Duodenal mucosa (tissue), 2 donors: ENCODE data around the gene CD70.
"Not testable (repeated sequence)": the region's sequence is repeated elsewhere in the genome, so short reads cannot be mapped to it uniquely, and the experiment has no call there.

Source experiments
- H3K27ac ChIP-seq: one replicate; pipeline ENCODE4 v1.7.0; 2013; ENCODE audit warnings: low read depth, low read length
- H3K27me3 ChIP-seq, 2 donors: one replicate each; pipeline ENCODE4 v1.7.0; 2013; ENCODE audit warnings: low read length in 2 of 2, control low read depth in 1 of 2; ENCODE audit not compliant: insufficient read depth in 2 of 2, control insufficient read depth in 1 of 2
- H3K36me3 ChIP-seq, 2 donors: one replicate each; pipeline ENCODE4 v1.7.0; 2013; ENCODE audit warnings: low read length in 2 of 2, control low read depth in 1 of 2; ENCODE audit not compliant: insufficient read depth in 2 of 2, control insufficient read depth in 1 of 2
- H3K4me1 ChIP-seq, 2 donors: one replicate each; pipeline ENCODE4 v1.7.0; 2013; ENCODE audit warnings: low read length in 2 of 2, control low read depth in 1 of 2; ENCODE audit not compliant: insufficient read depth in 2 of 2, control insufficient read depth in 1 of 2
- H3K4me3 ChIP-seq, 2 donors: one replicate each; pipeline ENCODE4 v1.7.0; 2013; ENCODE audit warnings: low read length in 2 of 2, low read depth in 1 of 2
- H3K9ac ChIP-seq, 2 donors: one replicate each; pipeline ENCODE4 v1.7.0; 2013; ENCODE audit warnings: low read length in 2 of 2, low read depth in 1 of 2
- H3K9me3 ChIP-seq, 2 donors: one replicate each; pipeline ENCODE4 v1.7.0; 2013; ENCODE audit warnings: low read length in 2 of 2, control low read depth in 1 of 2; ENCODE audit not compliant: control insufficient read depth in 1 of 2

The CD70 gene

GRCh38 chr19:6572217-6572616, 18.7 kb downstream of the CD70 start:
- Histone ChIP-seq H3K4me3 (no peak overlapping the region), H3K9me3 (peaks cover 4% of the 10 kb centered on the region in 2 donors), H3K27me3 (peaks cover 0 to 4% of the 10 kb centered on the region in 2 donors), H3K9ac (no peak overlapping the region), H3K36me3 (no peaks in the 10 kb centered on the region), H3K27ac (no peak overlapping the region), H3K4me1 (peaks cover 2 to 3% of the 10 kb centered on the region in 2 donors)

GRCh38 chr19:6571167-6571566, 19.8 kb downstream of the CD70 start:
- Histone ChIP-seq H3K9ac (no peak overlapping the region), H3K9me3 (peaks cover 4% of the 10 kb centered on the region in 2 donors), H3K36me3 (no peaks in the 10 kb centered on the region), H3K4me3 (no peak overlapping the region), H3K4me1 (no peaks in the 10 kb centered on the region), H3K27ac (no peak overlapping the region), H3K27me3 (peaks cover 0 to 4% of the 10 kb centered on the region in 2 donors)

DNA sequence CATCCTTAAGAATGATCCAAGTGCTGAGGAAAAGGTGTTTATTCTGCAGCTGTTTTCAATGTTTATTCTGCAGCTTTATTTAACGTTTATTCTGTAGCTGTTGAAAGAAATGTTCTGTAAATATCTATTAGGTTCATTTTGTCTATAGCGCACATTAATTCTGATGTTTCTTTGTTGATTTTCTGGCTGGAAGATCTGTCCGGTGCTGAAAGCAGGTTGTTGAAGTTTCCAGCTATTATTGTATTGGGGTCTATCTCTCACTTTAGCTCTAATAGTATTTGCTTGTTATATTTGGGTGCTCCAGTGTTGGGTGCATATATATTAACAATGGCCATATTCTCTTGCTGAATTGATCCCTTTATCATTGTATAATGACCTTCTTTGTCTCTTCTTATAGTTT, 20.2 kb downstream of the CD70 start:
- Histone ChIP-seq H3K27me3 (peaks cover 0 to 4% of the 10 kb centered on the region in 2 donors), H3K9me3 (peaks cover 4% of the 10 kb centered on the region in 2 donors), H3K36me3 (no peaks in the 10 kb centered on the region), H3K27ac (no peak overlapping the region), H3K4me1 (no peaks in the 10 kb centered on the region), H3K4me3 (no peak overlapping the region), H3K9ac (no peak overlapping the region)

GRCh38 chr19:6568816-6569215, 22.1 kb downstream of the CD70 start:
- Histone ChIP-seq H3K27me3 (peaks cover 0 to 1% of the 10 kb centered on the region in 2 donors), H3K4me1 (no peaks in the 10 kb centered on the region), H3K9me3 (peaks cover 6 to 9% of the 10 kb centered on the region in 2 donors), H3K4me3 (no peak overlapping the region), H3K27ac (no peak overlapping the region), H3K36me3 (no peaks in the 10 kb centered on the region), H3K9ac (no peak overlapping the region)

- Histone ChIP-seq H3K36me3 (no peaks in the 10 kb centered on the region), H3K4me3 (no peak overlapping the region), H3K9me3 (peaks cover 6 to 9% of the 10 kb centered on the region in 2 donors), H3K27me3 (no peaks in the 10 kb centered on the region), H3K9ac (no peak overlapping the region), H3K27ac (no peak overlapping the region), H3K4me1 (no peaks in the 10 kb centered on the region)
Observed at GRCh38 chr19:6568010-6568526, 22.9 kb downstream of the CD70 start.

DNA sequence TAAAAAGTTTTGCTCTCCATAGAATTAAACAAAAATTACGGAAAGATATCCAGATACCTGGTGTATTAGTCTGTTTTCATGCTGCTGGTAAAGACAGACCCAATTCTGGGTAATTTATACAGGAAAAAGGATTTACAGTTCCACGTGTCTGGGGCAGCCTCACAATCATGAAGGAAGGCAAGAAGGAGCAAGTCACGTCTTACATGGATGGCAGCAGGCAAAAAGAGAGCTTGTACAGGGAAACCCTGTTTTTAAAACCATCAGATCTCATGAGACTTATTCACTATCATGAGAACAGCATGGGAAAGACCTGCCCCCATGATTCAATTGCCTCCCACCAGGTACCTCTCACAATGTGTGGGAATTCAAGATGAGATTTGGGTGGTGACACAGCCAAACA, 24.2 kb downstream of the CD70 start:
- H3K36me3 ChIP-seq, H3K27ac ChIP-seq, H3K4me3 ChIP-seq, H3K9me3 ChIP-seq, H3K4me1 ChIP-seq, H3K27me3 ChIP-seq, H3K9ac ChIP-seq: not testable (repeated sequence)

- H3K4me1 ChIP-seq: no peaks in the 10 kb centered on the region
- no peak overlapping the region for H3K4me3 ChIP-seq
Observed at GRCh38 chr19:6564393-6564792, 26.6 kb downstream of the CD70 start.

DNA sequence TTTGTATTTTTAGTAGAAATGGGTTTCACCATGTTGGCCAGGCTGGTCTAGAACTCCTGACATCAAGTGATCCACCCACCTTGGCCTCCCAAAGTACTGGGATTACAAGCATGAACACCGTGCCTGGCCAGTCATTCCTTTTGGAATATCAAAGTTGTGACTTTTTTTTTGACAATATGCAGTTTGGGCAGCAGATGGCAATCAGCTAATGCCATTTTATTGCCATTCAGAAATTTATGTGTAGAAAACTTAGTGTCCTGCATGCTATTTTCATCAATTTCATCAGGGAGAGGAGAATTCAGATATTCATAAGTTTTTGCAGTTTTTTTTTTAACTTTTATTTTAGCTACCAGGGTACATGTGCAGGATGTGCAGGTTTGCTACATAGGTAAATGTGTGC, 28.5 kb downstream of the CD70 start:
- not testable (repeated sequence) for H3K27ac ChIP-seq, H3K4me1 ChIP-seq, H3K9ac ChIP-seq, H3K36me3 ChIP-seq, H3K27me3 ChIP-seq, H3K9me3 ChIP-seq, H3K4me3 ChIP-seq

More at GRCh38 chr19:6564393-6564792, 26.6 kb downstream of the CD70 start:
- H3K27me3 ChIP-seq: no peaks in the 10 kb centered on the region
- peaks cover 6 to 9% of the 10 kb centered on the region in 2 donors for H3K9me3 ChIP-seq
- no peak overlapping the region for H3K9ac ChIP-seq
- H3K27ac ChIP-seq: no peak overlapping the region
- no peaks in the 10 kb centered on the region for H3K36me3 ChIP-seq

DNA sequence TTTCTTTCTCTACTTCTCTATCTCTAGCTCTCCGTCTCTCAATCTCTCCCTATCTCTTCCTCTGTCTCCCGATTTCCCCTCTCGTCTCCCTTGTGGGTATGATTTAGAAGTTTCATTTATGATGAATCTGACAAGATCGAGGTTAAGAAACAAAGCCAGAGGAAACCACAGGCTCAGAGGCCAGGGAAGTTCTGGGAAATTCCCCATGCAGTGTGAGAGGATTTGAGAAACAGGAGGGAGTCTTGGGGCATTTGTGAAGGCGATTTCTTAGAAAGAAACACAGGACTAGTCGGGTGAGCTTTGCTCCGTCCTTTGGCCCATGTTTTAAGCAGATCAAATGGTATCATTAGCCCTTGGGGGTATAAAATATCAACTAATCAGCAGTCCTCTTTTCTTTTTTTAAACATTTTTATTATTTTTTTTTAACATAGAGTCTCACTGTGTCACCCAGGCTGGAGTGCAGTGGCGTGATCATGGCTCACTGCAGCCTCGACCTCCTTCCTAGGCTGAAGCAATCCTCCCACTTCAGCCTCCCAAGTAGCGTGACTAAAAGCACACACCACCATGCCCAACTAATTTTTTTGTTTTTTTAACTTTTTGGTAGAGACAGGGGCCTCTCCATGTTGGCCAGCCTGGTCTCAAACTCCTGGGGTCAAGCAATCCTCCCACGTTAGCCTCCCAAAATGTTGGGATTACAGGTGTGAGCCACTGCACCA, 34.3 kb downstream of the CD70 start:
- Histone ChIP-seq H3K27me3 (no peaks in the 10 kb centered on the region), H3K27ac (no peak overlapping the region), H3K4me3 (no peak overlapping the region), H3K36me3 (no peaks in the 10 kb centered on the region), H3K4me1 (no peaks in the 10 kb centered on the region), H3K9me3 (no peaks in the 10 kb centered on the region), H3K9ac (no peak overlapping the region)

- H3K27ac ChIP-seq: no peak overlapping the region
- H3K9ac ChIP-seq: no peak overlapping the region
- H3K4me1 ChIP-seq: no peaks in the 10 kb centered on the region
- H3K27me3 ChIP-seq: peaks cover 0 to 4% of the 10 kb centered on the region in 2 donors
- no peaks in the 10 kb centered on the region for H3K36me3 ChIP-seq
- H3K4me3 ChIP-seq: no peak overlapping the region
- no peaks in the 10 kb centered on the region for H3K9me3 ChIP-seq
Observed at GRCh38 chr19:6556043-6556449, 34.9 kb downstream of the CD70 start.
